HepG2 (cell line): ENCODE data around the gene CDR2L. TPM values are rescaled to one million over a fixed set of nuclear protein-coding genes. Genes with fewer than 3 reads are reported as not detected.

Experiments
- CHCHD3 ChIP-seq: sonication (generic); formaldehyde crosslinking; IDR thresholded peaks from 2 replicates; pipeline ENCODE4 v1.8.0; 2022; ENCODE audit warnings: mild to moderate bottlenecking, missing genetic modification reagents, moderate library complexity
- DNMT3B ChIP-seq: conservative IDR thresholded peaks from 2 replicates; pipeline ENCODE4 v1.6.1; 2016; ENCODE audit warnings: missing biosample characterization, control low read depth
- FOXA1 ChIP-seq, 2 experiments: fragments of 450-650 bp in 1 of 2; sonication (generic) in 1 of 2; formaldehyde crosslinking in 1 of 2; IDR thresholded peaks; 2 replicates each; pipeline versions ENCODE4 v1.4.0 to v1.6.1; 2016 to 2020; ENCODE audit warnings: missing genetic modification reagents in 1 of 2
- IKZF5 ChIP-seq: IDR thresholded peaks from 2 replicates; pipeline ENCODE4 v1.6.1; 2018; ENCODE audit warnings: missing genetic modification reagents, mild to moderate bottlenecking, missing compliant biosample characterization
- MIER2 ChIP-seq: IDR thresholded peaks from 2 replicates; pipeline ENCODE4 v1.6.1; 2016; ENCODE audit warnings: missing biosample characterization, missing genetic modification reagents
- MTERF4 ChIP-seq: sonication (generic); formaldehyde crosslinking; IDR thresholded peaks from 2 replicates; pipeline ENCODE4 v1.8.0; 2023; ENCODE audit warnings: mild to moderate bottlenecking, missing genetic modification reagents
- PHF8 ChIP-seq: sonication (generic); formaldehyde crosslinking; IDR thresholded peaks from 2 replicates; pipeline ENCODE4 v1.5.0; 2020; ENCODE audit warnings: missing genetic modification reagents
- RXRA ChIP-seq: sonication (generic); formaldehyde crosslinking; IDR thresholded peaks from 2 replicates; pipeline ENCODE4 v1.5.1; 2020; ENCODE audit warnings: missing genetic modification reagents
- SRSF9 ChIP-seq: fragments of 200-400 bp; formaldehyde crosslinking; IDR thresholded peaks from 2 replicates; pipeline ENCODE4 v1.6.1; 2018; ENCODE audit warnings: borderline replicate concordance, mild to moderate bottlenecking, low read depth, low read length; ENCODE audit not compliant: insufficient read depth, poor library complexity, severe bottlenecking
- ZFP41 ChIP-seq: sonication (generic); formaldehyde crosslinking; IDR thresholded peaks from 2 replicates; pipeline ENCODE4 v1.4.0; 2020; ENCODE audit warnings: mild to moderate bottlenecking, missing genetic modification reagents, borderline replicate concordance
- ZKSCAN8 ChIP-seq: IDR thresholded peaks from 2 replicates; pipeline ENCODE4 v1.6.1; 2016; ENCODE audit warnings: borderline replicate concordance, missing genetic modification reagents, missing compliant biosample characterization
- ZNF121 ChIP-seq: sonication (generic); formaldehyde crosslinking; IDR thresholded peaks from 2 replicates; pipeline ENCODE4 v1.5.0; 2020; ENCODE audit warnings: mild to moderate bottlenecking, missing genetic modification reagents
- ZNF142 ChIP-seq: sonication (generic); formaldehyde crosslinking; IDR thresholded peaks from 2 replicates; pipeline ENCODE4 v1.4.0; 2020; ENCODE audit warnings: missing genetic modification reagents
- ZNF576 ChIP-seq: sonication (generic); formaldehyde crosslinking; IDR thresholded peaks from 2 replicates; pipeline ENCODE4 v1.4.0; 2020; ENCODE audit warnings: mild to moderate bottlenecking, missing genetic modification reagents
- ZNF740 ChIP-seq: sonication (generic); formaldehyde crosslinking; IDR thresholded peaks from 2 replicates; pipeline ENCODE4 v1.4.0; 2020; ENCODE audit warnings: missing genetic modification reagents
- polyA plus RNA-seq, 8 experiments: library from polyadenylated mRNA; depleted of rRNA in 3 of 8; stranded (reverse) in 7 of 8; unstranded in 1 of 8; fragments of >200 nt; fragmentation: Illumina TruSeq in 4 of 8; extraction: Trizol in 4 of 8; gene quantifications; 2 replicates each; pipeline versions ENCODE4 v1.2.1 to v1.2.3, GENCODE V29; 2011 to 2016; ENCODE audit warnings: low read depth in 4 of 8, missing spikeins in 1 of 8, mixed read lengths in 1 of 8; ENCODE audit not compliant: insufficient read depth in 1 of 8
- total RNA-seq, 5 experiments: library from RNA; depleted of rRNA; stranded (reverse); fragments of >200 nt; fragmentation: Illumina TruSeq; extraction: Trizol; gene quantifications; 2 replicates each; pipeline ENCODE4 v1.2.3, GENCODE V29; 2016; ENCODE audit warnings: low read depth in 1 of 5

CDR2L gene
- total and polyA plus RNA-seq, 2 of the 13 experiments (the other 11 are each of a cell fraction or from before 2014, with no cell fraction given): 1.9 to 2.1 TPM

GRCh38 chr17:75034236-75034908 is 46.9 kb downstream of the CDR2L start (continued):
- TF ChIP-seq ZNF142 (CRISPR knock-in tag) (0 out of 2 replicates have a peak, but pooled peaks have one; percentile 62), SRSF9 (no peak), IKZF5 (CRISPR knock-in tag) (no peak; the same call in 1 of the 2 replicates), FOXA1 (IDR thresholded peaks at IDR 0.05) (no peak), FOXA1 (CRISPR knock-in tag; IDR thresholded peaks at IDR 0.05) (peak; percentile 64; the same call in 1 of the 2 replicates), CHCHD3 (CRISPR knock-in tag) (no peak; the same call in 1 of the 2 replicates), ZFP41 (CRISPR knock-in tag) (peak; percentile 93; the same call in 1 of the 2 replicates), ZNF121 (CRISPR knock-in tag) (peak; percentile 66), MTERF4 (CRISPR knock-in tag) (peak; percentile 93), DNMT3B (CRISPR knock-in tag) (peak; percentile 93; the same call in 1 of the 2 replicates), RXRA (CRISPR knock-in tag) (peak; percentile 12; the same call in 1 of the 2 replicates), MIER2 (CRISPR knock-in tag) (peak; percentile 38; the same call in 1 of the 2 replicates), PHF8 (CRISPR knock-in tag) (peak; percentile 58; the same call in 1 of the 2 replicates), ZKSCAN8 (CRISPR knock-in tag) (peak; percentile 73; the same call in 1 of the 2 replicates), ZNF740 (CRISPR knock-in tag) (peak; percentile 6; the same call in 1 of the 2 replicates), ZNF576 (CRISPR knock-in tag) (0 out of 2 replicates have a peak, but pooled peaks have one; percentile 2)
